T-helper 2 cell treated with Interferon-gamma antibody and Interleukin-4, amounts not matched to agents 100 ng/mL and 5 ng/mL, for 36 hours (primary cell): ENCODE data around the gene FAM53C. TPM values are rescaled to one million over a fixed set of nuclear protein-coding genes. Genes with fewer than 3 reads are reported as not detected.
"Not testable (repeated sequence)": the region's sequence is repeated elsewhere in the genome, so short reads cannot be mapped to it uniquely, and the experiment has no call there.

Experiments used
- intact Hi-C: fragments of 100-400 bp; cut with micrococcal nuclease; formaldehyde crosslinking; loops from one replicate; pipeline ENCODE4 v1.15.1; 2023
- total RNA-seq: library from RNA; stranded (reverse); gene quantifications from 2 replicates; pipeline ENCODE4 v1.2.3, GENCODE V29; 2022

The FAM53C gene
- 21.7 and 22.1 TPM in 2 replicates for total RNA-seq

GRCh38 chr5:138337685-138338410 is at the start of gene FAM53C:
Gene FAM53C, plus strand, starts transcription at chr5:138338266. Its CDS starts 3,070 bp downstream, at chr5:138341336.
- intact Hi-C loops, result loop anchor here (1.0 to 10.0 kb wide), 7 partner anchors 14 to 1227 kb away; partner anchors contain the start of genes BRD8, EGR1, ETF1 and FAM13B

- intact Hi-C loops, result no loop called here
Measured at GRCh38 chr5:138289296-138289695, 48.8 kb upstream of the FAM53C start.

GRCh38 chr5:138303372-138303771 is 34.7 kb upstream of the FAM53C start:
- intact Hi-C loops, result no loop called here

GRCh38 chr5:138305797-138306196 is 32.3 kb upstream of the FAM53C start:
- intact Hi-C loops, result no loop called here

GRCh38 chr5:138315751-138316278 is 22.3 kb upstream of the FAM53C start:
- intact Hi-C loops, result no loop called here

- intact Hi-C loops, result no loop called here
Measured at GRCh38 chr5:138316355-138316754, 21.7 kb upstream of the FAM53C start.

GRCh38 chr5:138318211-138318610 is 19.9 kb upstream of the FAM53C start:
- intact Hi-C loops, result not testable (repeated sequence)

- intact Hi-C loops, result loop anchor here (1.0 to 10.0 kb wide), 8 partner anchors 8 to 1234 kb away; partner anchors contain the start of genes BRD8, CDC23, FAM13B and KDM3B
Measured at GRCh38 chr5:138330813-138331448, 7.1 kb upstream of the FAM53C start.

- intact Hi-C loops, result loop anchor here (1.0 to 10.0 kb wide), 9 partner anchors 8 to 1233 kb away; partner anchors contain the start of genes BRD8, CDC23, FAM13B and HSPA9
Measured at GRCh38 chr5:138331449-138332368, 6.4 kb upstream of the FAM53C start, which contains the start of gene CDC25C. Gene CDC25C, minus strand, starts transcription at chr5:138331804. Its CDS starts 624 bp downstream, at chr5:138331180.

GRCh38 chr5:138334867-138335447 is 3.1 kb upstream of the FAM53C start:
- intact Hi-C loops, result loop anchor here (10.0 kb wide), 3 partner anchors 300 to 1230 kb away; partner anchors contain the start of genes FAM13B, MATR3 and UBE2D2

GRCh38 chr5:138336952-138337684 is 948 bp upstream of the FAM53C start:
- intact Hi-C loops, result loop anchor here (1.0 to 10.0 kb wide), 6 partner anchors 15 to 1228 kb away; partner anchors contain the start of genes BRD8, ETF1, FAM13B and KDM3B

GRCh38 chr5:138338411-138339090 is 485 bp downstream of the FAM53C start:
- intact Hi-C loops, result loop anchor here (1.0 to 10.0 kb wide), 5 partner anchors 7 to 1226 kb away; partner anchors contain the start of genes CDC25C, EGR1, FAM13B and MATR3

- intact Hi-C loops, result loop anchor here (1.0 to 10.0 kb wide), 4 partner anchors 8 to 1226 kb away; partner anchors contain the start of genes CDC25C, FAM13B, MATR3 and UBE2D2
Measured at GRCh38 chr5:138339091-138339456, 1.0 kb downstream of the FAM53C start.

- intact Hi-C loops, result loop anchor here (1.0 to 10.0 kb wide), 4 partner anchors 8 to 1225 kb away; partner anchors contain the start of genes CDC25C, FAM13B, MATR3 and UBE2D2
Measured at GRCh38 chr5:138339464-138339863, 1.4 kb downstream of the FAM53C start.

GRCh38 chr5:138340008-138340407 is 1.9 kb downstream of the FAM53C start:
- intact Hi-C loops, result no loop called here

GRCh38 chr5:138344887-138345622 is 7.0 kb downstream of the FAM53C start:
- intact Hi-C loops, result no loop called here

- intact Hi-C loops, result no loop called here
Measured at GRCh38 chr5:138346889-138347288, 8.8 kb downstream of the FAM53C start.
